ENCODE data around the gene TEKT3. TPM values are rescaled to one million over a fixed set of nuclear protein-coding genes. Genes with fewer than 3 reads are reported as not detected.

TEKT3 gene
- total and polyA plus RNA-seq, 2 donors (not counting 3 experiments of a cell fraction or from before 2014, with no cell fraction given): 0.28 TPM; not detected in 1

GRCh38 chr17:15348021-15348420 is 6.6 kb upstream of the TEKT3 start:
- H3K9ac ChIP-seq (replicated peaks; ENCODE audit: extremely low read depth, insufficient read depth, low read length): no peak overlapping the region
- H3K4me3 ChIP-seq (replicated peaks in 1 of 3; ENCODE audit: insufficient read depth in 1 of 3, low read depth in 1 of 3, low read length in 3 of 3): no peak overlapping the region
- H3K27me3 ChIP-seq (ENCODE audit: control insufficient read depth in 2 of 2, insufficient read depth in 2 of 2, low read length in 2 of 2): peaks cover 10 to 13% of the 10 kb centered on the region in 2 experiments
- TF ChIP-seq FOS (IDR thresholded peaks at IDR 0.05; ENCODE audit: borderline replicate concordance, insufficient read depth, low read length) (no peak), POLR2A (IDR thresholded peaks at IDR 0.05; ENCODE audit: low read depth, low read length) (no peak), CTCF (IDR thresholded peaks at IDR 0.05; ENCODE audit: extremely low read depth in 1 of 2, insufficient read depth in 1 of 2, low read depth in 1 of 2, low read length in 2 of 2) (no peak), MAX (IDR thresholded peaks at IDR 0.05; ENCODE audit: insufficient read depth, insufficient read length) (no peak), POLR2AphosphoS5 (IDR thresholded peaks at IDR 0.05; ENCODE audit: insufficient read depth, low read depth, low read length) (no peak), EZH2 (IDR thresholded peaks at IDR 0.05; ENCODE audit: borderline replicate concordance, low read depth, low read length, severe bottlenecking) (no peak), JUN (IDR thresholded peaks at IDR 0.05; ENCODE audit: borderline replicate concordance, insufficient read depth, insufficient read length, low read depth) (no peak), GATA2 (IDR thresholded peaks at IDR 0.05; ENCODE audit: insufficient read depth, insufficient read length, low read depth, low read length) (no peak), MYC (IDR thresholded peaks at IDR 0.05; ENCODE audit: low read depth, low read length) (no peak)
- H3K4me2 ChIP-seq (ENCODE audit: insufficient read depth, low read length): no peak overlapping the region
- H4K20me1 ChIP-seq (replicated peaks; ENCODE audit: control insufficient read depth, extremely low read depth, insufficient read depth, low read length): no peaks in the 10 kb centered on the region
- CTCF ChIA-PET: interaction anchor here (1.2 to 1.3 kb wide), 2 partner anchors 155 to 177 kb away, joined by 3 to 7 read pairs; no protein-coding TSS in a partner anchor
- no TSS peak for BruUV-seq (replicated peaks)
- no peaks in the 10 kb centered on the region for H3K79me2 ChIP-seq (ENCODE audit: control insufficient read depth, insufficient read depth, low read length)
- no peak for FAIRE-seq
- intact Hi-C loops (cut with micrococcal nuclease) (no loop called here), dilution Hi-C loops (cut with MboI; ENCODE audit: extremely low pct_ligation_motif_present, low sequenced_read_pairs) (no loop called here)
- POLR2A ChIA-PET: no interaction called here
- DNase-seq (ENCODE audit: low read depth, low spot score): no peak
- H3K36me3 ChIP-seq (ENCODE audit: control insufficient read depth in 2 of 2, extremely low read depth in 1 of 2, insufficient read depth in 2 of 2, low read length in 2 of 2): no peaks in the 10 kb centered on the region
- H3K9me3 ChIP-seq (replicated peaks; ENCODE audit: control insufficient read depth, insufficient read depth, low read length): no peaks in the 10 kb centered on the region
- no peaks in the 10 kb centered on the region for H3K4me1 ChIP-seq (ENCODE audit: control insufficient read depth, extremely low read depth, insufficient read depth, low read length)
- no peak overlapping the region for H3K27ac ChIP-seq (ENCODE audit: insufficient read depth, low read depth, low read length)
- H3K9me1 ChIP-seq (replicated peaks; ENCODE audit: control insufficient read depth, extremely low read depth, insufficient read depth, low read length): no peaks in the 10 kb centered on the region
- H2AFZ ChIP-seq (ENCODE audit: low read depth, low read length): no peak overlapping the region
